GM18511 (cell line): ENCODE measurements around the gene TEX19.
"Not testable (repeated sequence)": the region's sequence is repeated elsewhere in the genome, so short reads cannot be mapped to it uniquely, and the experiment has no call there.

Experiments used
- ATAC-seq: cut with Tn5 transposase; IDR thresholded peaks from one replicate; pipeline ENCODE4 v1.9.1; 2021; ENCODE audit warnings: mild to moderate bottlenecking, moderate library complexity; ENCODE audit not compliant: unreplicated experiment

Gene TEX19

DNA sequence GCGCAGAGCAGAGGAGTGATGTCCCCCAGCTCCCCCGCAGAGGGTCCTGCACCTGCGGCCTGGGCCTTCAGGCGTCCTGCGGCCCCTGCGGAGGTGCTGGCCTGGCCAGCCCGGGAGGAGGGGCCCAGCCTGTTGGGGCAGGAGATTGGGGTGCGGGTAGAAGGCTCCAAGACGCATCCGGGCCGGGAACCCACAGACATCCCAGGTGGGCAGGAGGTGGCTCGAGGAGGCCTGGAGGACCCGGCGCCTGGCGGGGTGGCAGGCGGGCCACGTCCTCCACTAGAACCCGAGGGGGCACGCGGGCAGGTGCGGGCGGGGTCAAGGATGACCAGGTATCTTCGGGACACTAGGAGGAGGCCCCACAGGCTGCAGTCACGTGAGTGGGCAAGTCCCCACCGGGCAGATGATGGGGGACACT lies 24.8 kb upstream of the TEX19 start:
- ATAC-seq = no peak

DNA sequence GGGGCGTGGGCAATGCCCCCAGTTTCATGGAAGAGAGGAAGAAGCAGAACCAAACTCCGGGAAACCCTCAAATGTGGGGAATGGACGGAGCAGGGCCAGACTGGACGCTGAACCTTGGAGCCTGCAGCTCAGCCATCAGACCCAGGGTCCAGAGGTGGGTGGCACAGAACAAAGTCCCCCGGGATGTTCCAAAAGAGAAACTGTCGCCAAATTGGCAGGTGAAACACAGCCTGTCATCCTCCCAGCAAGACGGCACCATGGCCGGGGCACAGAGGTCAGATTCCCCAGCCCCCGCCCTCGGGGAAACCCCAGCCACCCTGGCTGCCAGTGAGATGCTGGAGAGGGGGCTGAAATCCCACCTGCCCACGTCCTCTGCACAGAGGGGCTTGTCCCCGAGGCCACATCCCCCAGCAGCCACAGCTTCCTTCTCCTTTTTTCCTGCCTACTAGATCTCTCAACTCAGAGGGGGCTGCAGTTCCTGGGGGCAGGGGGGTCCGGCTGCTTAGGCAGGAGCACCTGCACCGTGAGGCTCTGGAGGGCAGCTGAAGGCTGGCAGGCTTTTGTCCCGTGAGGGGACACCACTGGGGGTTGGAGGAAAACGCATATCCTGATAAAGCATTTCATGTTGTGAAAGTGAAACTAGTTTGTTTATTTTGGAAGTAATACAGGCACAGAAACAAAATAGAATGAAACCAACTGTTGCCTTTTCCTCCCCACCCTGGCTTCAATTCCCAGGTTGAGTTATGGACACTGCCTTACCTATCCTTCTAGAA lies 24.2 kb upstream of the TEX19 start:
- no peak for ATAC-seq

DNA sequence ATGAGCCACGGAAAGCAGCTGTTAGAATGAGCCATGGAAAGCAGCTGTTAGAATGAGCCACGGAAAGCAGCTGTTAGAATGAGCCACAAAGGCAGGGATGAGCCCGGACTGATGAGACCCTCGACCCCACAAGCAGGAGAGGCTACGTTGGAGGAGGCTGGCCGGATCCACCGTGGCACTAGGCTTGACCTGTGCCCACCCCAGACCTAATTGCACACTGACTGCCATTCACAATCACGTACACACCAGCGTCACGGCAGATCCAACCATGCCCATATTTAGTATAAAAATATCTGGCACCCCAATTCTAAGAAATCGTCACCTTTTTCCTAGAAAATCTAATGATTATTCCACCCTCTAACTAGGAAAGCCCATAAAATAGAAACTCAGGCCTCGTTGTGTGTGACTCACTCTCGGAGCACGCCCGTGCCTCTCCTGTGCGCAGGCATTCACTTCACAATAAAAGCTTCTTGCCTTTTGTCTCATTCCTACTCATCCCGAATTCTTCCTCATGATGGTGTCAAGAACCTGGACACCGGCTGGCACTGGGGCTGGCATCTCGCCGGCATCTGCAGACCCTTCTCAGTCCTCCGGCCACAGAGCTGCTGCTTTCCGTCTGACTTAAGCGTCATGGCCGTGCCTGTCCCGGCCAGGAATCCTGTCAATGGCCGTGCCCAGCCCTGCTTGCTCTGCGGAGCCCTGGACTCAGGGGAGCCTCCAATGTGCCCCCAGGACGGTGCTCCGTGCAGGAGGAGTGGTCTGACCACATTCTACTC lies 20.0 kb upstream of the TEX19 start:
- ATAC-seq = no peak

GRCh38 chr17:82339634-82340580 lies 19.1 kb upstream of the TEX19 start:
- ATAC-seq = no peak

GRCh38 chr17:82342361-82343079 lies 16.5 kb upstream of the TEX19 start:
- no peak for ATAC-seq

- ATAC-seq = no peak
Measured at GRCh38 chr17:82343560-82343959, 15.5 kb upstream of the TEX19 start.

GRCh38 chr17:82344175-82344907 lies 14.7 kb upstream of the TEX19 start:
- no peak for ATAC-seq

DNA sequence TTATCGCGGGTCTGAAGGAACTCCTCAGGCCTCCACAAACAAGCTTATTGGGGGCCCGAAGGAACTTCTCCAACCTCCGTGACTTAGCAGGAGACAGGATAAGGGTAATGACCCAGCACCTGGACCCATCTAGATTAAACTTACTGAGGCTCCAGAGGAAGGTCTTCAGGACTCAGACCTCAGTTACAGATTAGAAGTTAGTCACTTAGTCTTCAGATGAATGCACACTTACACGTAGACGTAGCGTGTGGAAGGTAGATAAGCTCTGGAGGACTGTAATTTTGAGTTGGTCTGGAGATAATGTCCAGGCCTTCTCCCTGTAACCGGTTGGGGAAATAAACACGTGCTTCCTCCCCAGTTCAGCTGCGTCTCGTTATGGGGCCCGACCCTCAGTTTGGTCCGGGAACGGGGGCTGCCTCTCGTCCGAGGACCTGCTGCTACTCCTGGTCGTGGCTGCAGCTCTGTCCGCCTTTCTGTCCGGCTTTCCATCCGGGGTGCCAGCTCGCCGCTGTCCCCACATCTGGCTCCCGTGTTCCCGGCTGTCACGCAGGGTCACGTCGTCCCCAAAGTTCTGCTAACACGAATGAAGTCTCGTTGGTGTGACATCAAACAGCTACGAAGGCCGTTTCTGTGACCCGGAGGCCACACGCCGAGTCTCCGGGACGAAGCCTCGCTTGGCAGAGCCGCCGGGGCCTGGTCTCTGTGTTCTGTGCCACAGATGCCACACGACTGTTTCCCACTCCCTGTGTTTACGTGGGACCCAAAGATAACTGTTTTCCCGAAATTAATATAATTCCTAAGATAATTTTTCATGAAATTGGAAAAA lies 13.7 kb upstream of the TEX19 start:
- no peak for ATAC-seq

- no peak for ATAC-seq
Measured at GRCh38 chr17:82346342-82347300, 12.4 kb upstream of the TEX19 start.

DNA sequence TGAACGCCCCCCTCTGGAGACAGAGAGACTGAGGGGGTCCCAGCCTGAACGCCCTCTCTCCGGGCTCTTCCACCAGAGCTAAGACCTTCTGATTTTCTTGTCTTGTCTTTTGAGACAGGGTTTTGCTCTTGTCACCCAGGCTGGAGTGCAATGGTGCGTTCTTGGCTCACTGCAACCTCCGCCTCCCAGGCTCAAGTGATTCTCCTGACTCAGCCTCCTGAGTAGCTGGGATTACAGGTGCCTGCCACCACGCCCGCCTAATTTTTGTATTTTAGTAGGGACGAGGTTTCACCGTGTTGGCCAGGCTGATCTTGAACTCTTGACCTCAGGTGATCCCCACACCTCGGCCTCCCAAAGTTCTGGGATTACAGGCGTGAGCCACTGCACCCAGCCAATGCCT lies 11.1 kb upstream of the TEX19 start:
- not testable (repeated sequence) for ATAC-seq

DNA sequence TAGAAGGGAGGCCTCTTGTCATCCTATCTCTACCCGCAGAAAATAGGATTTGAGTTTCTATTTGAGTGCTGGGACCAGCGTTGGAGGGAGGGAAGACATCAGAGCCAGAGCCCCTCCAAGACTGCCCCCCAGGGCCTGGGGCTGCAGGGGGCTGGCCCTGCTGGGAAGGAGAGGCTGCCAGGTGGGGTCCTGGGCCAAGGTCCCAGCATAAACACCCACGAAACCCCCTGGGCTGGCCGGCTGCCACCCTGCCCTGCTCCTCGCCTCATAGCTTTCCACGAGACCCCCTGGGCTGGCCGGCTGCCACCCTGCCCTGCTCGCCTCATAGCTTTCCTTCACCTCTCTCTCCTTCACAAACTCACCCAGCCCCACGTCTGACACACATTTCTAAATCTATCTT lies 10.6 kb upstream of the TEX19 start:
- ATAC-seq = no peak

DNA sequence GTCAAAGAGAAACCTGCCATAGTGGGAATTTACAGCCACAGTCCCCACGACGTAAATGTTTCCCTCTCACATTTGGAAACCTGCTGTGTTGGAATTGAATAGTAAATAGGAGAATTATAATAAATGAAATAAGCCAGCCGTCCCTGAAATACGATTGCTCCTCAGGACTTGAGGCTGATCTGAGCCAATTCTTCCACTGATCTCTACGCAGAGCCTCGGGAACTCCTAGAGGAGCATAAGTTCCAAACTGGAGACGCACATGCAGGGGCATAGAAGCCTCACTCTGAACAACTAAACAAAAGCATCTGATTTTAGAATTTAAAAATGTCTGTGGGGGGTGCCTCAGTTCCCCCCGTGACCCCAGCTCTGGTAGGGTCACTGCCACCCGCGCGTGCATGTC lies 10.2 kb upstream of the TEX19 start:
- no peak for ATAC-seq

- no peak for ATAC-seq
Measured at GRCh38 chr17:82349287-82349701, 9.8 kb upstream of the TEX19 start.

DNA sequence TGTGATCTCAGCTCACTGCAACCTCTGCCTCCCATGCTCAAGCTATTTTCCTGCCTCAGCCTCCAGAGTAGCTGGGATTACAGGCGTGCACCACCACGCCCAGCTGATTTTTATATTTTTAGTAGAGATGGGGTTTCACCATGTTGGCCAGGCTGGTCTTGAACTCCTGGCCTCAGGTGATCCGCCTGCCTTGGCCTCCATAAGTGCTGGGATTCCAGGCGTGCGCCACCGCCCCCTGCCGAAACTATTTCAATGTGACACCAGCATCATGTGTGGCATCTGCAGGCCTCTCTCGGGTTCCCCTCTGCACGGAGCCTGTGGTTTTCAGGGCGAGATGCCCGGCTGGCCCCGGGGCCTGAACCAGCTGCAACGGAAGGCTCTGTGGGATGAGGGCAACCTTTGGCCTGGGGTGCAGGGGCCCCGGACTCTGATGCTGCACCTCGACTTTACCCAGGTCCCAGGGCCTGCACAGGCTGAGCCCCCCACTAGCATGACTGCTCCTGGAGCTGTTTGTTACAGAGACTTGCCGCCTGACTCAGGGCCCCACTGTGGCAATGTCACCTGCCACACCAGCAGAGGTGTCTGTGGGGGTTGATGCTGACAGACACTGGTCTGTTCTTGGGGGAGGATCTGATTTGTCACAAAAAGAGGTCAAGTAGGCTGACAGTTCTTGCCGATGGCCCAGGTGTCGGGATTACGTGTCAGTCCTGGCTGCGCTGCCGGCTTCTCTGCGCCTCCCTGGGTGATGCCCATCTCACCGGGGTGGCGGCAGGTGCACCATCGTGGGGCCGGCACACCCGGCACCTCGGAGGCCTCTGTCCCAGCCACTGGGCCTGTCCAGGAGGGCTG lies 8.6 kb upstream of the TEX19 start:
- ATAC-seq = no peak

DNA sequence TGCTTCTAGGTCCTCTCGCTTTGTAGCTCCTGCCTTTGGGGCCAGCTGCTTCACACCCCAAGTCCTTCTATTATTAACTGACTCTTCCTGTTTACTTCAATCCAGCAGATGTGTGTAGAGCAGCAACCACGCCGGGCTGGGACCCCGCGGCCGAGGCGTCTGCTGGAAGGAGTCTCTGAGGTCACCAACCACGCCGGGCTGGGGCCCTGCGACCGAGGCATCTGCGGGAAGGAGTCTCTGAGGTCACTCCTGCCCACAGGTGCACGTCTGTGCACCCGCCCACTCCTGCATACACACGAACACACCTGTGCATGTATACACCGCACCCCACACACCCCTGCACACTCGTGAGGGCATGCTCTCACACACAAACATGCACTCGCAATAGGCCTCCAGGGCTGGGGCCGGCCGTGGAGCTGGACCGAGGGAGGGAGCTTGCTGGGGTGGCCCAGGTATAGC lies 7.8 kb upstream of the TEX19 start:
- no peak for ATAC-seq

DNA sequence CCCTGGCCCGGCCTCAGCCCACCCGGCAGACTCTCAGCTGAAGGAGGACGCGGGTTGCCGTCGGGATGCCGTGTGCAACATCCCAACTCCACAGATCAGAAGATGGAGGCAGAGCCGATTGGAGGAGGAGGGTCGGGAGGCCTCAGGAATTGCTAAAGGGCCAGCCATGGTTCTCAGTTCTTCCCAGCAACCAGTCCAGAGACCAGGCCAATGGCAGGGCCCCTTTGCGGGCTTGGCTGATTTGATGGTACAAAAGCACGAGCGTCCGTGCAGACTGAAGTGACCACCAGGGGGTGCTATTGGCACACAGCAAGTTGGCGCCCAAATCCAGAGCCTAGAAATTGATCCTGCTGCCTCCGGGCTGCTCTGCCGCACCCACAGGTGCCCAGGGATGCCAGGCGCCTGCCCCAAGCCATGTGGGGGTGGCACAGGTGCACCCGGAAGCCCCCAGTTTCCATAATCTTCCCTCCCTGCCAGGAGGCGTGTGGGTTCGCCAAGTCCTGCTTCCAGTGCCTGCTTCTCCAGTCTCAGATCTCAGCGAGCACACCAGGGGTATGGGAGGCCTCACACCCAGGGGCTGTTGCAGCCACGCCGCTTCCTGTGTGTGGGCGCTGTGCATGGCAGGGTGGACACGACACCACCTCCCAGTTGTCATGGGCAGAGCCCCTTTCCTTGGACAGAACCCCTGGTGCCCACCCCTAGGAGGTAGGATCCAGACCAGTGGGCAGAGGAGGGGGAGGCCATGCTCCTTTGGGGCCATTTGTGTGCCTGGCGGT lies 7.1 kb upstream of the TEX19 start:
- no peak for ATAC-seq
